H1 (cell line): ENCODE data around the gene GRAPL. TPM values are rescaled to one million over a fixed set of nuclear protein-coding genes. Genes with fewer than 3 reads are reported as not detected.
"Not testable (repeated sequence)": the region's sequence is repeated elsewhere in the genome, so short reads cannot be mapped to it uniquely, and the experiment has no call there.

ENCODE experiments used
- CTCF ChIA-PET: fragments of 300-600 bp; sonication (Branson Sonifier 250); formaldehyde crosslinking; loops from one replicate; lab custom pipeline; 2021; ENCODE audit not compliant: partially characterized antibody; lab: Charles Lee
- POLR2A ChIA-PET: fragments of 300-600 bp; sonication (Branson Sonifier 250); formaldehyde crosslinking; loops from one replicate; lab custom pipeline; 2021; ENCODE audit warnings: inconsistent platforms; ENCODE audit not compliant: partially characterized antibody; lab: Charles Lee
- DNase-seq, 2 experiments: peaks; one replicate each; pipeline versions ENCODE4 v3.0.0 to v3.0.0-alpha.2; 2010 to 2022; ENCODE audit warnings: low spot score in 2 of 2, low read depth in 1 of 2, mixed read lengths in 1 of 2
- FAIRE-seq: peaks from 2 replicates; lab custom pipeline; 2011; peaks lifted over from hg19 to GRCh38; lab: Jason Lieb, UNC
- H2AFZ ChIP-seq: 2 replicates; pipeline ENCODE4 v1.8.1; 2012; ENCODE audit warnings: low read length, inconsistent platforms
- H2AK5ac ChIP-seq: 2 replicates; pipeline ENCODE4 v1.6.1; 2013; ENCODE audit warnings: low read depth, low read length
- H2BK120ac ChIP-seq: replicated peaks from 2 replicates; pipeline ENCODE3; 2013; ENCODE audit warnings: low read depth, low read length, inconsistent platforms
- H2BK12ac ChIP-seq: 2 replicates; pipeline ENCODE4 v1.6.1; 2013; ENCODE audit warnings: low read depth, low read length
- H2BK15ac ChIP-seq: 2 replicates; pipeline ENCODE4 v1.6.1; 2013; ENCODE audit warnings: low read length
- H2BK20ac ChIP-seq: 2 replicates; pipeline ENCODE4 v1.6.1; 2013; ENCODE audit warnings: low read length
- H2BK5ac ChIP-seq: 2 replicates; pipeline ENCODE4 v1.6.1; 2013; ENCODE audit warnings: low read depth, low read length
- H3K14ac ChIP-seq: 2 replicates; pipeline ENCODE4 v1.6.1; 2013; ENCODE audit warnings: inconsistent platforms; ENCODE audit not compliant: insufficient read length
- H3K18ac ChIP-seq: 2 replicates; pipeline ENCODE4 v1.6.1; 2013; ENCODE audit warnings: low read length; ENCODE audit errors: extremely low read depth
- H3K23ac ChIP-seq: 2 replicates; pipeline ENCODE4 v1.6.1; 2013; ENCODE audit warnings: inconsistent platforms; ENCODE audit not compliant: insufficient read length
- H3K23me2 ChIP-seq: 2 replicates; pipeline ENCODE4 v1.6.1; 2013; ENCODE audit warnings: low read depth, low read length
- H3K27ac ChIP-seq: 2 replicates; pipeline ENCODE4 v1.6.1; 2011; ENCODE audit warnings: low read depth, low read length, inconsistent platforms
- H3K27me3 ChIP-seq, 4 experiments: replicated peaks in 1 of 4; 1 replicate in 1 of 4; 2 replicates in 3 of 4; pipeline versions ENCODE4 v1.6.1 to v1.8.1; 2011 to 2013; ENCODE audit warnings: low read length in 3 of 4, mild to moderate bottlenecking in 3 of 4, inconsistent platforms in 2 of 4, mixed read lengths in 2 of 4, moderate library complexity in 1 of 4; ENCODE audit not compliant: control insufficient read depth in 3 of 4, insufficient read depth in 3 of 4; ENCODE audit errors: extremely low read depth in 1 of 4
- H3K36me3 ChIP-seq, 4 experiments: 2 replicates each; pipeline versions ENCODE4 v1.6.1 to v1.8.1; 2011 to 2013; ENCODE audit warnings: mild to moderate bottlenecking in 4 of 4, low read length in 3 of 4, moderate library complexity in 2 of 4, control low read depth in 1 of 4, inconsistent platforms in 1 of 4; ENCODE audit not compliant: insufficient read depth in 4 of 4, control insufficient read depth in 2 of 4
- H3K4ac ChIP-seq: replicated peaks from 2 replicates; pipeline ENCODE3; 2013; ENCODE audit warnings: low read length, low read depth, mixed read lengths, inconsistent platforms; ENCODE audit not compliant: insufficient read length
- H3K4me1 ChIP-seq, 4 experiments: replicated peaks in 1 of 4; 1 replicate in 1 of 4; 2 replicates in 3 of 4; pipeline versions ENCODE4 v1.6.1 to v1.8.1; 2011 to 2013; ENCODE audit warnings: low read length in 3 of 4, inconsistent platforms in 2 of 4, mixed read lengths in 1 of 4; ENCODE audit not compliant: insufficient read depth in 4 of 4, control insufficient read depth in 3 of 4
- H3K4me2 ChIP-seq, 2 experiments: 2 replicates each; pipeline versions ENCODE4 v1.6.1 to v1.8.1; 2011 to 2013; ENCODE audit warnings: low read depth in 2 of 2, low read length in 2 of 2, control low read depth in 1 of 2, inconsistent platforms in 1 of 2, mild to moderate bottlenecking in 1 of 2; ENCODE audit not compliant: insufficient read depth in 1 of 2
- H3K4me3 ChIP-seq, 4 experiments: fragments of 200-600, 300-600 bp in 1 of 4; sonication (generic), shearing (Covaris generic), sonication (Bioruptor Twin) in 1 of 4; 2 replicates each; pipeline versions ENCODE4 v1.5.1 to v1.8.1; 2011 to 2016; ENCODE audit warnings: low read length in 4 of 4, low read depth in 3 of 4, control low read depth in 2 of 4, inconsistent platforms in 2 of 4, mild to moderate bottlenecking in 2 of 4, mixed read lengths in 1 of 4, moderate library complexity in 1 of 4; ENCODE audit not compliant: insufficient read depth in 2 of 4; ENCODE audit errors: extremely low read depth in 1 of 4
- H3K56ac ChIP-seq: replicated peaks from 2 replicates; pipeline ENCODE3; 2013; ENCODE audit warnings: low read depth, mild to moderate bottlenecking, mixed read lengths, low read length, inconsistent platforms; ENCODE audit not compliant: insufficient read length
- H3K79me1 ChIP-seq: 2 replicates; pipeline ENCODE4 v1.6.1; 2013; ENCODE audit warnings: low read depth, low read length, control low read depth
- H3K79me2 ChIP-seq, 2 experiments: 2 replicates each; pipeline versions ENCODE4 v1.6.1 to v1.8.1; 2012 to 2013; ENCODE audit warnings: low read length in 2 of 2, mild to moderate bottlenecking in 2 of 2, inconsistent platforms in 1 of 2; ENCODE audit not compliant: insufficient read depth in 2 of 2, control insufficient read depth in 1 of 2
- H3K9ac ChIP-seq, 4 experiments: replicated peaks in 1 of 4; 1 replicate in 1 of 4; 2 replicates in 3 of 4; pipeline versions ENCODE4 v1.6.1 to v1.8.1; 2011 to 2013; ENCODE audit warnings: low read depth in 3 of 4, low read length in 3 of 4, control low read depth in 2 of 4, mild to moderate bottlenecking in 2 of 4, moderate library complexity in 2 of 4, inconsistent platforms in 1 of 4; ENCODE audit errors: extremely low read depth in 1 of 4
- H3K9me3 ChIP-seq, 2 experiments: 2 replicates each; pipeline versions ENCODE4 v1.6.1 to v1.8.1; 2012 to 2013; ENCODE audit warnings: mild to moderate bottlenecking in 2 of 2, moderate library complexity in 2 of 2, control low read depth in 1 of 2, inconsistent platforms in 1 of 2, low read depth in 1 of 2, low read length in 1 of 2, mixed read lengths in 1 of 2; ENCODE audit not compliant: insufficient read depth in 2 of 2
- H4K20me1 ChIP-seq, 2 experiments: replicated peaks in 1 of 2; 2 replicates each; pipeline versions ENCODE3 to v1.8.1; 2011 to 2013; ENCODE audit warnings: inconsistent platforms in 2 of 2, low read length in 2 of 2, mild to moderate bottlenecking in 1 of 2; ENCODE audit not compliant: insufficient read depth in 2 of 2, control insufficient read depth in 1 of 2
- H4K5ac ChIP-seq: 2 replicates; pipeline ENCODE4 v1.6.1; 2013; ENCODE audit warnings: low read length, low read depth, mixed read lengths, inconsistent platforms; ENCODE audit not compliant: insufficient read length
- H4K8ac ChIP-seq: 2 replicates; pipeline ENCODE4 v1.8.0; 2013; ENCODE audit warnings: mild to moderate bottlenecking, moderate library complexity, low read length, inconsistent platforms; ENCODE audit not compliant: insufficient read depth; ENCODE audit errors: extremely low read depth
- H4K91ac ChIP-seq: replicated peaks from 2 replicates; pipeline ENCODE3; 2013; ENCODE audit warnings: low read length, mixed read lengths, inconsistent platforms; ENCODE audit not compliant: insufficient read length
- WGBS, 2 experiments: shearing (Covaris generic) in 1 of 2; methylation state at CpG; one replicate each; pipeline versions ENCODE4 v1.1.6 to v1.1.7; 2013 to 2015; ENCODE audit warnings: low lambda C conversion rate in 2 of 2, mixed read lengths in 2 of 2, inconsistent platforms in 1 of 2, low coverage in 1 of 2, missing lambda C conversion rate in 1 of 2; ENCODE audit not compliant: insufficient replicate concordance in 2 of 2, insufficient coverage in 1 of 2, insufficient read length in 1 of 2; ENCODE audit errors: extremely low coverage in 1 of 2, missing lambda C conversion rate in 1 of 2; 5-methylcytosine and 5-hydroxymethylcytosine counted together
- polyA plus RNA-seq, 7 experiments: library from polyadenylated mRNA; depleted of rRNA in 3 of 7; stranded (reverse) in 5 of 7; unstranded in 2 of 7; fragments of >200 nt in 5 of 7; fragments of 200-250 nt in 2 of 7; gene quantifications; 1 replicate in 5 of 7; 2 replicates in 1 of 7; 4 replicates in 1 of 7; pipeline versions ENCODE4 v1.2.1 to v1.2.3, GENCODE V29; 2011 to 2013; ENCODE audit warnings: missing spikeins in 2 of 7, mixed read lengths in 2 of 7
- total RNA-seq: library from RNA; stranded (reverse); fragmentation: NEBNext Ultra II Directional; extraction: Animal tissue kit (Norgen Biotek cat#: 25700); gene quantifications from 2 replicates; pipeline ENCODE4 v1.2.1, GENCODE V29; 2021

The GRAPL gene
- total and polyA plus RNA-seq, 2 of the 8 experiments (the other 6 are each of a cell fraction or from before 2014, with no cell fraction given), result 0.15 TPM; not detected in 1

DNA sequence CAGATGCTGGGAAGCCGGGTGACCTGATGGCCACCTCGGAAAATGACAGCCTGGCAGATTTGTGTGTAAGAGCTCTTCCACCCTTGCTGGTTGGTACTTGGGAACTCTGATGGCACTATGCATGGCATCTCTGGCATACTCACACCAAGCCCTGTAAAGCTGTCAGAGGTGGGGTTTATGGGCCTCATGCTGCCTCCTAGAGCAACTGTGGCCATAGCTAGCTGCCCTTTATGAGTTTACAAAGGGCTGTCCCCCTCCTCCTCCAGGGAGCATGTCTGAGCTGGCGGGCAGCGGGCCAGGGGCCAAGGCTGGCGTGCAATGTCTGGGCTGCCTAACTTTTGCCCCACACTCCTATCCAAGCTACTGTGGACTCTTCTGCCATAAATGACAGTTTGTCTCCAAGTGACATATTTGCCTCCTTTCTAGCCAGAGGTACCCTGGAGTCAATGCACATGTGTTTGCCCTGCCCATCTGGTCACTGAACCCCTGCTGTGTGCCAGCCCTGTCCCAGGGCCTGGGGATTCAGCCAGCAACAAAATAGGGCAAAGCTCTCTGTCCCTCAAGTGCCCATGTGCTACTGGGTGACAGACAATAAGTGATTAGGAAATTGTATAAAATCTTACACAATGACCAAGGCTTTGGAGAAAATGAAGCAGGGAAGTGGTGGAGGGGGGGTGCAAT is 15.8 kb downstream of the GRAPL start:
- H4K20me1 ChIP-seq, H2BK15ac ChIP-seq, H3K23me2 ChIP-seq, H3K36me3 ChIP-seq, H3K18ac ChIP-seq, H2BK120ac ChIP-seq, H3K27me3 ChIP-seq, H4K5ac ChIP-seq, H3K56ac ChIP-seq, H3K9me3 ChIP-seq, H2BK5ac ChIP-seq, H3K4me3 ChIP-seq, H3K23ac ChIP-seq, H3K4ac ChIP-seq, H3K79me2 ChIP-seq, POLR2A ChIA-PET, H3K79me1 ChIP-seq, H2BK20ac ChIP-seq, CTCF ChIA-PET, H3K14ac ChIP-seq, H3K9ac ChIP-seq, H3K4me1 ChIP-seq, H3K27ac ChIP-seq, H4K8ac ChIP-seq, DNase-seq, H2AK5ac ChIP-seq, H4K91ac ChIP-seq, H3K4me2 ChIP-seq, H2BK12ac ChIP-seq, H2AFZ ChIP-seq, FAIRE-seq: not testable (repeated sequence)
- WGBS, 2 experiments, result 67% methylated on average over 1 of the region's 5 CpGs; no CpG with 5 or more reads in 1 of the 2 experiments
